A673 (cell line): ENCODE measurements around the gene PISD.

Experiments
- CTCF ChIP-seq: fragments of 300-800, 200-600 bp; sonication (generic); conservative IDR thresholded peaks from 2 replicates; pipeline ENCODE4 v1.5.1; 2017; ENCODE audit warnings: low read depth, mild to moderate bottlenecking, antibody characterized with exemption, low read length, moderate library complexity, mixed read lengths
- EZH2 ChIP-seq: fragments of 200-600 bp; sonication (generic); IDR thresholded peaks from 2 replicates; pipeline ENCODE4 v1.6.1; 2017; ENCODE audit warnings: borderline replicate concordance, low read depth, mild to moderate bottlenecking, mixed read lengths, antibody characterized with exemption, low read length; ENCODE audit not compliant: poor library complexity, severe bottlenecking

- TF ChIP-seq CTCF (no peak), EZH2 (no peak)
Observed at GRCh38 chr22:31622980-31623379, 39.0 kb downstream of the PISD start.
